Keratinocyte (primary cell): ENCODE data around the gene AGAP1. TPM values are rescaled to one million over a fixed set of nuclear protein-coding genes. Genes with fewer than 3 reads are reported as not detected.

Experiments
- DNase-seq: peaks from one replicate; pipeline ENCODE4 v3.0.0-alpha.2; 2011; ENCODE audit warnings: low read depth, missing footprints, low spot score
- FAIRE-seq: peaks from 2 replicates; lab custom pipeline; 2011; peaks lifted over from hg19 to GRCh38; lab: Jason Lieb, UNC
- H2AFZ ChIP-seq: 2 replicates; pipeline ENCODE4 v1.6.0; 2012; ENCODE audit warnings: low read length, control low read depth, inconsistent platforms; ENCODE audit not compliant: control insufficient read depth
- H3K27ac ChIP-seq: 2 replicates; pipeline ENCODE4 v1.5.1; 2011; ENCODE audit warnings: low read length; ENCODE audit not compliant: control insufficient read depth, insufficient read depth
- H3K27me3 ChIP-seq: 3 replicates; pipeline ENCODE4 v1.6.0; 2011; ENCODE audit warnings: low read length; ENCODE audit not compliant: control insufficient read depth, insufficient read depth; ENCODE audit errors: extremely low read depth
- H3K36me3 ChIP-seq, 2 experiments: 2 replicates in 1 of 2; 3 replicates in 1 of 2; pipeline ENCODE4 v1.5.1; 2011; ENCODE audit warnings: low read length in 2 of 2, mild to moderate bottlenecking in 1 of 2; ENCODE audit not compliant: control insufficient read depth in 2 of 2, insufficient read depth in 2 of 2; ENCODE audit errors: extremely low read depth in 1 of 2
- H3K4me1 ChIP-seq: 3 replicates; pipeline ENCODE4 v1.5.1; 2011; ENCODE audit warnings: low read length; ENCODE audit not compliant: control insufficient read depth, insufficient read depth; ENCODE audit errors: extremely low read depth
- H3K4me2 ChIP-seq: 3 replicates; pipeline ENCODE4 v1.6.0; 2011; ENCODE audit warnings: low read depth, low read length; ENCODE audit not compliant: control insufficient read depth, insufficient read depth; ENCODE audit errors: extremely low read depth
- H3K4me3 ChIP-seq, 3 experiments: fragments of 200-600 bp in 1 of 3; sonication (generic) in 1 of 3; 2 replicates in 2 of 3; 3 replicates in 1 of 3; pipeline ENCODE4 v1.5.1; 2011 to 2016; ENCODE audit warnings: low read length in 3 of 3, mild to moderate bottlenecking in 3 of 3, control low read depth in 2 of 3, inconsistent platforms in 1 of 3, low read depth in 1 of 3, mixed read lengths in 1 of 3, mixed run types in 1 of 3, moderate library complexity in 1 of 3; ENCODE audit not compliant: control insufficient read depth in 2 of 3, insufficient read depth in 2 of 3; ENCODE audit errors: extremely low read depth in 1 of 3
- H3K79me2 ChIP-seq: 2 replicates; pipeline ENCODE4 v1.6.0; 2012; ENCODE audit warnings: low read length; ENCODE audit not compliant: control insufficient read depth, insufficient read depth
- H3K9ac ChIP-seq: 3 replicates; pipeline ENCODE4 v1.6.0; 2011; ENCODE audit warnings: low read length; ENCODE audit not compliant: control insufficient read depth, insufficient read depth; ENCODE audit errors: extremely low read depth
- H3K9me1 ChIP-seq: 3 replicates; pipeline ENCODE4 v1.6.0; 2011; ENCODE audit warnings: low read length; ENCODE audit not compliant: control insufficient read depth, insufficient read depth; ENCODE audit errors: extremely low read depth
- H3K9me3 ChIP-seq: 2 replicates; pipeline ENCODE4 v1.5.1; 2012; ENCODE audit warnings: low read depth, low read length; ENCODE audit not compliant: control insufficient read depth
- H4K20me1 ChIP-seq: 3 replicates; pipeline ENCODE4 v1.6.0; 2011; ENCODE audit warnings: low read length; ENCODE audit not compliant: control insufficient read depth, insufficient read depth; ENCODE audit errors: extremely low read depth
- CTCF ChIP-seq, 3 experiments: IDR thresholded peaks in 1 of 3; conservative IDR thresholded peaks in 1 of 3; optimal IDR thresholded peaks in 1 of 3; 2 replicates in 2 of 3; 3 replicates in 1 of 3; pipeline versions ENCODE3 to v1.5.1; 2011; ENCODE audit warnings: low read length in 3 of 3, mild to moderate bottlenecking in 3 of 3, moderate library complexity in 2 of 3, control low read depth in 1 of 3, inconsistent platforms in 1 of 3; ENCODE audit not compliant: insufficient read depth in 2 of 3; ENCODE audit errors: extremely low read depth in 1 of 3
- EZH2 ChIP-seq: IDR thresholded peaks from one replicate; pipeline ENCODE4 v1.6.1; 2012; ENCODE audit warnings: inconsistent platforms, mild to moderate bottlenecking, low read length, moderate library complexity
- dilution Hi-C: fragments of 300-500 bp; cut with MboI; formaldehyde crosslinking; loops from one replicate; pipeline ENCODE4 v1.7.0; 2020; ENCODE audit warnings: low sequenced_read_pairs; ENCODE audit not compliant: extremely low pct_ligation_motif_present
- polyA plus RNA-seq, 5 experiments: library from polyadenylated mRNA; depleted of rRNA in 3 of 5; stranded (reverse) in 3 of 5; stranded (forward) in 1 of 5; unstranded in 1 of 5; fragments of >200 nt; gene quantifications; 1 replicate in 1 of 5; 2 replicates in 3 of 5; 3 replicates in 1 of 5; pipeline versions ENCODE4 v1.2.1 to v1.2.3, GENCODE V29; 2011 to 2012; ENCODE audit warnings: missing spikeins in 2 of 5, low read depth in 1 of 5, low replicate concordance in 1 of 5

The AGAP1 gene
- polyA plus RNA-seq, 1 donor (not counting 4 experiments of a cell fraction or from before 2014, with no cell fraction given): 12.6 TPM

GRCh38 chr2:236160366-236161081 is 666.7 kb downstream of the AGAP1 start:
- Histone ChIP-seq H3K4me2 (no peak overlapping the region), H3K36me3 (no peaks in the 10 kb centered on the region), H4K20me1 (no peaks in the 10 kb centered on the region), H3K27ac (no peak overlapping the region), H3K27me3 (peaks cover 38% of the 10 kb centered on the region), H2AFZ (no peak overlapping the region), H3K9me3 (no peaks in the 10 kb centered on the region), H3K79me2 (no peaks in the 10 kb centered on the region), H3K9ac (no peak overlapping the region), H3K9me1 (no peaks in the 10 kb centered on the region), H3K4me3 (no peak overlapping the region), H3K4me1 (peaks cover 19% of the 10 kb centered on the region)
- DNase-seq: no peak
- TF ChIP-seq CTCF (optimal IDR thresholded peaks at IDR 0.05 in 1 of 3, IDR thresholded peaks at IDR 0.05 in 1 of 3, conservative IDR thresholded peaks at IDR 0.05 in 1 of 3; ENCODE audit: extremely low read depth in 1 of 3, insufficient read depth in 2 of 3, low read length in 3 of 3): no peak
- dilution Hi-C loops: no loop called here
- no peak for FAIRE-seq

- no peak overlapping the region for H2AFZ ChIP-seq
- no peaks in the 10 kb centered on the region for H3K36me3 ChIP-seq
- no peaks in the 10 kb centered on the region for H3K9me3 ChIP-seq
- no peak for FAIRE-seq
- H4K20me1 ChIP-seq: no peaks in the 10 kb centered on the region
- H3K27ac ChIP-seq: no peak overlapping the region
- no peak overlapping the region for H3K4me2 ChIP-seq
- H3K9ac ChIP-seq: no peak overlapping the region
- dilution Hi-C loops: no loop called here
- TF ChIP-seq CTCF (optimal IDR thresholded peaks at IDR 0.05 in 1 of 3, IDR thresholded peaks at IDR 0.05 in 1 of 3, conservative IDR thresholded peaks at IDR 0.05 in 1 of 3; ENCODE audit: extremely low read depth in 1 of 3, insufficient read depth in 2 of 3, low read length in 3 of 3) (no peak), EZH2 (no peak)
- no peak overlapping the region for H3K4me3 ChIP-seq
- H3K79me2 ChIP-seq: no peaks in the 10 kb centered on the region
- H3K9me1 ChIP-seq: no peaks in the 10 kb centered on the region
- H3K27me3 ChIP-seq: peaks cover 44% of the 10 kb centered on the region
- DNase-seq: no peak
- peaks cover 19% of the 10 kb centered on the region for H3K4me1 ChIP-seq
Measured at GRCh38 chr2:236161082-236161462, 667.2 kb downstream of the AGAP1 start.
